Erythroblast (primary cell): Measurements from ENCODE around the gene ZNF496.

Experiments used
- GATA1 ChIP-seq: IDR thresholded peaks from 2 replicates; pipeline ENCODE4 v1.6.1; 2011; ENCODE audit warnings: low read depth, mild to moderate bottlenecking, control low read depth, low read length, moderate library complexity
- POLR2A ChIP-seq: IDR thresholded peaks from 2 replicates; pipeline ENCODE4 v1.6.1; 2011; ENCODE audit warnings: mild to moderate bottlenecking, low read length

DNA sequence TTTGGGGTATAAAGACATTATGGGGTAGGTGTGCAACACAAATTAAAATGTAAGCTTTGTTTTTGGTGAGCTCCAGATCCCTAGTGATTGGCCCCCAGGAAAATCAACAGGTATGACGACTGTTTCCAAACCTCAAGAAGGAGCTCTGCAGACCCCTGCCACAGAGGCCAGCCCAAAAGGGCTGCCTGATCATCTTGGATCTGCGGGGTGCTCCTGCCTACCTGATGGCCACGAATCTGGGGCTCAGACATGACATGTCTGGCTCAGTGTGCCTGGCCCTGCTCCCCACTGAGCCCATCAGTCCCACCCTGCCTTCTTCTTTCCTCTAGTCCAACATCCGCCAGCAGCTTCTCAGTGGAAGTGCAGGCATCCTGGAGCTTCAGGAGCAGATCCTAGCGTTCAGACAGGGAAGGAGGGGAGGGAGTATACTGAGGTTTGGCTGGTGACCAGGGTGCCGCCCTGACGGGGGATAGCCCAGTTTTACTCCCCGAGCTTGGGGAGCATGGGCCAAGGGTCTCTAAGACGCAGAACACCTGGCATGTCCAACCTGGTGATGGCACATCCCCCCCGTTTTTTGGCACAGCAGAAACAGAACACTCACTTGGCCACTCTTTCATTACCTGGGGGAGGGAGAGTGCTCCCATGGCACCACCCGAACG, 31.8 kb downstream of the ZNF496 start:
- TF ChIP-seq POLR2A (no peak), GATA1 (no peak)
